Calu3 (cell line): Measurements from ENCODE around the gene SLC7A4. TPM values are rescaled to one million over a fixed set of nuclear protein-coding genes. Genes with fewer than 3 reads are reported as not detected.
A peak's percentile ranks its signal among the peaks of the same experiment; 100 is the strongest.

Source experiments
- BruUV-seq: library from RNA; stranded (reverse); fragments of 400-500 nt; replicated peaks from 2 replicates; lab custom pipeline; 2021; lab: Mats Ljungman, UMichigan
- CTCF ChIA-PET: fragments of 300-600 bp; sonication (Branson Sonifier 250); formaldehyde crosslinking; loops from one replicate; lab custom pipeline; 2022; ENCODE audit warnings: antibody characterized with exemption; lab: Charles Lee
- DNase-seq: peaks from one replicate; pipeline ENCODE4 v3.0.0; 2022
- H3K27ac Mint-ChIP-seq: one replicate; pipeline ENCODE4 v1.8.0; 2022; ENCODE audit warnings: mixed read lengths; ENCODE audit not compliant: unreplicated experiment
- H3K27me3 Mint-ChIP-seq: one replicate; pipeline ENCODE4 v1.8.0; 2022; ENCODE audit warnings: mixed read lengths; ENCODE audit not compliant: unreplicated experiment
- H3K36me3 Mint-ChIP-seq: one replicate; pipeline ENCODE4 v1.8.0; 2022; ENCODE audit warnings: mild to moderate bottlenecking, moderate library complexity, mixed read lengths; ENCODE audit not compliant: insufficient read depth, unreplicated experiment
- H3K4me1 Mint-ChIP-seq: one replicate; pipeline ENCODE4 v1.8.0; 2022; ENCODE audit warnings: mild to moderate bottlenecking, low read depth, mixed read lengths; ENCODE audit not compliant: unreplicated experiment
- H3K4me3 Mint-ChIP-seq: one replicate; pipeline ENCODE4 v1.8.0; 2022; ENCODE audit warnings: mild to moderate bottlenecking, low read depth, moderate library complexity, mixed read lengths; ENCODE audit not compliant: unreplicated experiment
- H3K9me3 Mint-ChIP-seq: one replicate; pipeline ENCODE4 v1.8.0; 2022; ENCODE audit warnings: low read depth, mixed read lengths; ENCODE audit not compliant: unreplicated experiment
- CTCF ChIP-seq: fragments of 200-600 bp; IDR thresholded peaks from one replicate; pipeline ENCODE4 v1.8.0; 2022; ENCODE audit warnings: antibody characterized with exemption; ENCODE audit not compliant: unreplicated experiment
- intact Hi-C: fragments of 100-400 bp; cut with micrococcal nuclease; formaldehyde crosslinking; loops from one replicate; pipeline ENCODE4 v1.10.0; 2022; ENCODE audit not compliant: unreplicated experiment
- total RNA-seq: library from RNA; stranded (reverse); gene quantifications from 2 replicates; pipeline ENCODE4 v1.2.3, GENCODE V29; 2022

SLC7A4 gene
- total RNA-seq, 1 experiment from 2014 or later = 0.14 TPM

DNA sequence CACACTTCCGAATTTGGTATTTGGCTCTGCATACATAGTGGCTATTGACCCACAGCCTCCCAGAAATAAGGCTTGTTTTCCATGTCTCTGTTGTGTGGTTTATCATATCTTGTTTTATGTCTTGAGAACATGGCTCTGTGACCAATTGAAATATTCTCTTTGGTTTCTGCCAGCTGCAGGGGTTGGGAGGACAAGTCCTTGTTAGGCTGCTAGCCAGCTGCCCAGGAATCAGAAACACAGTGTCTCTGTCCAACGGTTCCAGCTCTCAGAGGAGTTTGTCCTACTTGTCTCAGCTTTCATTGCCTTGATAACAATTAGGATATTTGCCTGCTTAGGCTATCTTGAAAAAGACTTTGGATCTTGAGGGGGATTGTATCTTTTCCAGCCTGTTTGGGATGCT is 6.0 kb upstream of the SLC7A4 start:
- Mint-ChIP-seq H3K36me3 (no peaks in the 10 kb centered on the region), H3K27ac (no peak overlapping the region), H3K4me3 (no peak overlapping the region), H3K9me3 (no peaks in the 10 kb centered on the region), H3K4me1 (peaks cover 6% of the 10 kb centered on the region), H3K27me3 (peaks cover 8% of the 10 kb centered on the region)
- DNase-seq = no peak
- BruUV-seq = no TSS peak
- no peak for TF ChIP-seq CTCF
- CTCF ChIA-PET = interaction anchor here (0.7 kb wide), 1 partner anchor 72 kb away, joined by 3 read pairs; no protein-coding TSS in a partner anchor
- intact Hi-C loops = no loop called here

DNA sequence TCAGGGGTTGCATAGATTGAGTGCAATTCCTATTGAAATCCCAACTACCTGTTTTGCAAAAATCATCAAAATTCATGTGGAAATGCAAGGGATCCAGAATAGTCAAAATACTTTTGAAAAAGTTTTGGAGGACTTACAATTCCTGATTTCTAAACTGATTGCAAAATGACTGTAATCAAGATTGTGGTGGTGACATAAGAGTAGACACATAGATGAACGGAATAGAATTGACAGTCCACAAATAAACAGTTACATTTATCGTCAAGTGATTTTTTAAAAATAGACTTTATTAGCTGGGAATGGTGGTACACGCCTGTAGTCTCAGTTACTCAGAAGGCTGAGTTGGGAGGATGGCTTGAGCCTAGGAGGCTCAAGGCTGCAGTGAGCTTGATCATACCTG is 2.6 kb upstream of the SLC7A4 start:
- BruUV-seq = no TSS peak

DNA sequence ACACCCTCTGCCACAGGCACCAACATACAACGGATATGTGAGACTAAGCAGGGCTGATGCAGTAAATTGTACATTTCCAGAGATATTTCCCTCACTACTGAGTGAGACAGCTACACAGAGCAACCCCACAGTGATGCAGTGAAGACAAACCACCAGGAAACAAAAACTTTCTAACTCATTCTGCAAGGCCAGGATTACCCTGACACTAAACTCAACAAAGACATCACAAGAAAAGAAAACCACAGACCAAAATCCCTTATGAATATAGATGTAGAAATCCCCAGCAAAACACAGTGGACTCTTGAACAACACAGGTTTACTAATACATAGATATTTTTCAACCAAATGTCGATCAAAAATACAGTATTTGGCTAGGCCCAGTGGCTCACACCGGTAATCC is 1.5 kb upstream of the SLC7A4 start:
- Mint-ChIP-seq H3K9me3 (no peaks in the 10 kb centered on the region), H3K27me3 (peaks cover 53% of the 10 kb centered on the region), H3K4me1 (no peaks in the 10 kb centered on the region), H3K4me3 (no peak overlapping the region), H3K36me3 (no peaks in the 10 kb centered on the region), H3K27ac (no peak overlapping the region)
- no peak for DNase-seq
- CTCF ChIA-PET = no interaction called here
- intact Hi-C loops = no loop called here
- TF ChIP-seq CTCF = no peak
- BruUV-seq = no TSS peak

More for the DNA sequence above, 2.6 kb upstream of the SLC7A4 start:
- no peak for DNase-seq
- Mint-ChIP-seq H3K4me1 (no peaks in the 10 kb centered on the region), H3K4me3 (no peak overlapping the region), H3K36me3 (no peaks in the 10 kb centered on the region), H3K27ac (no peak overlapping the region), H3K27me3 (peaks cover 42% of the 10 kb centered on the region), H3K9me3 (no peaks in the 10 kb centered on the region)
- TF ChIP-seq CTCF = no peak
- intact Hi-C loops = no loop called here
- CTCF ChIA-PET = no interaction called here

GRCh38 chr22:21032868-21033688 is 717 bp upstream of the SLC7A4 start:
- no TSS peak for BruUV-seq
- Mint-ChIP-seq H3K27me3 (peaks cover 55% of the 10 kb centered on the region), H3K27ac (no peak overlapping the region), H3K36me3 (no peaks in the 10 kb centered on the region), H3K4me3 (peak overlapping the region; percentile 61), H3K9me3 (no peaks in the 10 kb centered on the region), H3K4me1 (no peaks in the 10 kb centered on the region)
- intact Hi-C loops = no loop called here
- no peak for DNase-seq
- TF ChIP-seq CTCF = no peak
- CTCF ChIA-PET = interaction anchor here (0.8 kb wide), 1 partner anchor 19 kb away, joined by 3 read pairs; no protein-coding TSS in a partner anchor
